HUDEP-2 (cell line): ENCODE data around the gene RAB28.
A peak's percentile ranks its signal among the peaks of the same experiment; 100 is the strongest.

Source experiments
- DNase-seq, 76 experiments: peaks; one replicate each; lab custom pipeline; 2025; ENCODE audit not compliant: unreplicated experiment in 76 of 76; lab: John Stamatoyannopoulos, UW

The RAB28 gene

GRCh38 chr4:13386405-13387107 is 97.6 kb downstream of the RAB28 start:
- DNase-seq: no peak

- DNase-seq: no peak
These were observed 100.1 kb downstream of the RAB28 start for GRCh38 chr4:13384055-13384454.

- DNase-seq: no peak
These were observed 105.0 kb downstream of the RAB28 start for GRCh38 chr4:13378973-13379759.

DNA sequence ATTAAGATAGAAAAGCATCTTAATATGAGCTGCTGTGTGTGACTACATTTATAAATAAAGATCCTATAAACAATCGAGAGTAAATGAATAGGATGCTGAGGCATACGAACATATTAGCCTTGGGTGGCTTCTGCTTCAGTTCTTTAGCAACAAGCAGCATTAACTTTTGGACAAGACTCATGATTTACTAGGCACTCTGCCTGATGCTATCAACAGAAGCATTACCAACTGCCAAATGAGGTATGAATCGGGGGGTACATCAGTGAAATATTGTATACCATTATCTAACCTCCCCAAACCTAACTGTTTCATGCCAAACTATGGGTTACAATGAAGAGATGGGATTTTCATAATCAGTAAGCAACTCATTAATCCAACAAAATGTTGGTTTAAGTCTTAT is 113.1 kb downstream of the RAB28 start:
- peak in 1 of 76 experiments; percentile 4 for DNase-seq

GRCh38 chr4:13368217-13368616 is 115.9 kb downstream of the RAB28 start:
- peak in 73 of 76 experiments; percentile 9 to 88 (median 61) for DNase-seq

DNA sequence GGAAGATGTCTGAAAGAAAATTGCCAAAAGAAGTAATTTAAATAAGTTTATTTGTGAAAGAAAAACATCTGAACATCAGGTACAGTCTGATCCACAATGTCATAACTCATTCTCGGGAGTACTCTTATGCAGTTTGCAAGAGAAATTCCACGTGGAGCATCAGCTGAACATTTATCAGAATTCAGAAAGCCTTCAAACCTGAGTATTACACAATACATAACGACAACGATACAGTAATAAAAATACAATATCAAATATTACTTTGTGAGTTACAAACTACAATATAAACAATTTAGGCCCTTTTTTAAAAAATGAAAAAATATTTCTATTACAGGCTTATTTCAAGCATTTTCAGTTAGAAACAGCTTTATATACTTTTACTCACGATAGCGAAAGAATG is 116.4 kb downstream of the RAB28 start:
- DNase-seq: no peak

GRCh38 chr4:13367244-13367643 is 116.9 kb downstream of the RAB28 start:
- no peak for DNase-seq

GRCh38 chr4:13365195-13365594 is 118.9 kb downstream of the RAB28 start:
- DNase-seq: no peak

GRCh38 chr4:13364653-13365052 is 119.5 kb downstream of the RAB28 start:
- no peak for DNase-seq

GRCh38 chr4:13364172-13364571 is 120.0 kb downstream of the RAB28 start:
- no peak for DNase-seq

GRCh38 chr4:13359809-13360208 is 124.3 kb downstream of the RAB28 start:
- no peak for DNase-seq

- DNase-seq: no peak
These were observed 128.8 kb downstream of the RAB28 start for GRCh38 chr4:13355111-13355880.

DNA sequence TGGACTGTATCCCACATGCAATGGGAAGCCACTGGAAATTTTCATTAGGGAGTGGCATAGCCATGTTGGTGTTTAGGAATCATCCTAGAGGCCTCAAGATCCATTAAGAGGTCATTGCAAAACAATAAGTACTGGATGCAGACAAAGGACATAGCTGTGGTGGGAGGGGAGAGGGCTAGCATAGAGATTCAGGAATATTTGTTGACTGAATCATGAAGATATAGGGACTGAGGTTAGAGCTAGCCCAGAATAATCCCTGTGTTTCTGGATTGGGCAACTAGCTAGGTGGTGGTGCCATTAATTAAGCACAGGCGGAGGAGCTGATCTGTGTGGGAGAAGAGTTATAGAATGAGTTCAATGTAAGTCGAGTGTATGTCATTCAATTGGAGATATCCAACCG is 135.0 kb downstream of the RAB28 start:
- no peak for DNase-seq

DNA sequence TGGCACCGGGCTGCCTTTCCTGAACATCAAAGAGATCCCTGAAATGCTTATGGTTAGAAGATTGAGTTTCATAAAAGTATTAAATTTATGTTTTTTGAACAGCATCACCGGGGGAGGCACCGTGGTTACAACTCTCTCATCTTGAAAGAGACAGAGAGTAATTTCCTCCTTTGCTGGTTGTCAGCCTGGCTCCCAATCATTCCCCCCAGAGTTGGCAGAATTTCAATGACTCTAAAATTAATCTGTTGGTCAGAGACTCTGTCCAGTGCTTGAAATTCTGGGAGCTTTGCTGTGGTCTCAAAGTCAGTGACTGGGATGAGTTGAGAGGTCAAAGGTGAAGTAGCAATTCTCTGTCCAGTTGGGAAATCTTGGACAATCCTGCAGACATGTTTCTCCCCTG is 135.9 kb downstream of the RAB28 start:
- no peak for DNase-seq

DNA sequence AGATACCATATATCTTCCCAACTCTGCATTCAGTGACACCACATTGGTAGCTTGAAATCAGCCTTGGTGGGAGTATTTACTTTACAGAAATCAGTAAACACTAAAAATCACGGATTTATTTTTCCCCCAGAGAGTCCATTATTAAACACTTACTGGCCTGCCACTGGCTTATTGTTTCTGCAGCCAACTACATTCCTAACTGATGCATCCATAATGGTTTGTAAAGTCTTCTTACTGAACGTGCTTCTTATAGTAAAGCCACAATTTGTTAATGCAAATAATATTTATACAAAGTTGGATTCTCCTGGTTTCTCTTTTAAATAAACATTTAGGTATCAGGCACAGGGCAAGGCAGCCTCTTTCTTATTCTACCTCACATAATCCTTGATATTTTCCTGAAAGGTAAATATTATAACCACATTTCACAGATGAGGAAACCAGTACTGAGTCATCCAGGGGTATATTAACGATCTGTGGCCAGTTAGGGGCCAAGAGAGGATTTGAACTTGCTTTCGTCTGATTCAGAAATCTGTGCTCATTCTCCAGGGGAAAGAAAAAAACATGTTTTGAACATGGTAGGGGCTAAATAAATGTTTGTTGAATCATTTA is 136.5 kb downstream of the RAB28 start:
- DNase-seq: no peak

DNA sequence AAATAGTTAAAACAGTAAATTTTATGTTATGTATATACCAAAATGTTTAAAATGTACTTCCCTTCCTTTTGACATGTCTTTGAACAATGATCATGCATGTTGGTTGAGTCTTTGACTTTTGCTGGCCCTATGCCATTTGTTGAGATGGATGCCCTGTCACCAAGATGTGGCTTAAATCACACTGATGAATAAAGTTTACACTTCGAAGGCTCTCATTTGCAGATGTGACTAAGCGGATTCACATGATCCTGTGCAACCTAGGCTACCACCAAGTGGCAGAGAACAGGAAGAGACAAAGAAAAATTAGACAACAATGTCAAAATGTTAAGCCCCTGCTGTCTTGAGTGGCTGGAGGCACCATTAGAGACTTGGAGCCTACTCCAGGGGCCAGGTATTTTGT is 139.9 kb downstream of the RAB28 start:
- no peak for DNase-seq

GRCh38 chr4:13340672-13341071 is 143.5 kb downstream of the RAB28 start:
- DNase-seq: no peak

- no peak for DNase-seq
These were observed 152.3 kb downstream of the RAB28 start for GRCh38 chr4:13331827-13332226.

DNA sequence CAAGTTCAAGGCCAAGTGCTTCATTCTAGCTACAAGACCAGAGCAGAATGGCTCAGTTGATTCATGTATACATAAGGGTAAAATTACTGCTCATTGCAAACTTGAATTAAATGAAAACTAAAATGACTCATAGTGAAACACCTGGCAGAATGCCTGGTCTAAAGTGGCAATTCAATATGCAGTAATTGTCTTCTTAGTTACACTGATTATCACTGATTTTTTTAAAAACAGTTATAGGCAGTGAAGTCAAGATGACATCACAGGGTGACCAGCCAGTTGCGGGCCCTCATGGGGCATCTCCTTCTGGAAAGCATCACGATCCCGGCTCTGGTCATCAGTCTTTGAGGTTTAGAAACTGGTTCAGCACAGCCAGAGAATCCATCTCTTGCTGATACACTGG is 154.2 kb downstream of the RAB28 start:
- no peak for DNase-seq

DNA sequence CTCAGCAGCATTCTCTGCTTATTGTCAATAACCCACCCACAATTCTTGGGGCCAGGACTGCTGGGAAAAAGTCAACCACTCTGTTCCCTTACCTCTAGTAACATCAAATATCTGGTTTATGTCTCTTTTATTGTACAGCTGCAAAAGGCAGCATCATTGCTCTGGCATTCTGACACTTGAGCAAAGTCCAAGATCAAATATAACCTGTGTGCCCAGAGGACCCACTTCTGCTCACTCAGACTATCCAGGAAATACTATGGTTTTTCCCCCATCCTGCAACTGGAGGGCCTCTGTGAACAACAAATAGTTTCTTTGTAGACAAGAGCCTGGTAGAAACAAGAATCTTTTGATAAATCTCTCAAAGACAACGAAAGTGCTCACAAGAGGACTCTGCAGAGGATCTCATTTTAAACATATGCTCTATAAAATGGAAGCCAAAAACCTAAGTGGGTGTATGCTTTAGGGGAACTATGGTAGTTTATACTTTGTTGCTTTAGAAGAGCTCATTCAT is 154.7 kb downstream of the RAB28 start:
- DNase-seq: no peak

DNA sequence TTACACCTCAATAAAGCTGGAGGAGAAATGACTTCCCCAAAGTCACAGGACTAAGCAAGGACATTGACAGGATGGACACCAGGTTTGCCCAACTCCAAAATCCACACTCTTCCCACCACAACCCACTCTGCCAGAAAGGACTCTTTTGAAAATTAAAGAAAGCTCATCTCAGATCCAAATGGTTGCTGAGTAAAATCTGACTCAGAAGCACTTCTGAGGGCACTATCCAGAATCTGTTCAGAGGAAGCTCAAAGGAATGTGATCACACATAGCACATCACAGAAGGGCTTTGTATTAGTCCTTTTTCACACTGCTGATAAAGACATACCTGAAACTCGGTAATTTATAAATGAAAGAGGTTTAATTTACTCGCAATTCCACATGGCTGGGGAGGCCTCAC is 155.5 kb downstream of the RAB28 start:
- no peak for DNase-seq
